ENCODE data around the gene TBXAS1. TPM values are rescaled to one million over a fixed set of nuclear protein-coding genes. Genes with fewer than 3 reads are reported as not detected.

TBXAS1 gene
- polyA plus RNA-seq, 1 experiment = 53.2 TPM

GRCh38 chr7:139887992-139888481 lies 59.0 kb downstream of the TBXAS1 start:
- DNase-seq (ENCODE audit: low read depth, low spot score) = no peak
- TF ChIP-seq CTCF (IDR thresholded peaks at IDR 0.05; ENCODE audit: low read depth, low read length) = no peak
- POLR2A ChIA-PET = no interaction called here
- Histone ChIP-seq H3K9me3 (ENCODE audit: control insufficient read depth, insufficient read depth, low read length) (no peaks in the 10 kb centered on the region; the same call in 1 of the 2 replicates), H3K27ac (ENCODE audit: low read depth, low read length) (no peak overlapping the region), H3K4me3 (ENCODE audit: low read depth, low read length) (no peak overlapping the region), H3K27me3 (ENCODE audit: control insufficient read depth, insufficient read depth, low read length) (no peaks in the 10 kb centered on the region)
- CTCF ChIA-PET = no interaction called here

- ChIA-PET CTCF (interaction anchor here (0.6 kb wide), 1 partner anchor 41 kb away, joined by 4 read pairs; no protein-coding TSS in a partner anchor), POLR2A (interaction anchor here (0.7 kb wide), 1 partner anchor 11 kb away, joined by 3 read pairs; no protein-coding TSS in a partner anchor)
- H3K9me3 ChIP-seq (ENCODE audit: control insufficient read depth, insufficient read depth, low read length) = no peaks in the 10 kb centered on the region; the same call in 1 of the 2 replicates
- DNase-seq (ENCODE audit: low read depth, low spot score) = no peak
- no peaks in the 10 kb centered on the region for H3K27me3 ChIP-seq (ENCODE audit: control insufficient read depth, insufficient read depth, low read length)
- no peak overlapping the region for H3K4me3 ChIP-seq (ENCODE audit: low read depth, low read length)
- TF ChIP-seq CTCF (IDR thresholded peaks at IDR 0.05; ENCODE audit: low read depth, low read length) = no peak
- no peak overlapping the region for H3K27ac ChIP-seq (ENCODE audit: low read depth, low read length)
Observed at GRCh38 chr7:139889186-139889871, 60.3 kb downstream of the TBXAS1 start.

GRCh38 chr7:139893461-139893860 lies 64.4 kb downstream of the TBXAS1 start:
- no peak for TF ChIP-seq CTCF (IDR thresholded peaks at IDR 0.05; ENCODE audit: low read depth, low read length)
- POLR2A ChIA-PET = no interaction called here
- Histone ChIP-seq H3K27me3 (ENCODE audit: control insufficient read depth, insufficient read depth, low read length) (no peaks in the 10 kb centered on the region), H3K9me3 (ENCODE audit: control insufficient read depth, insufficient read depth, low read length) (no peaks in the 10 kb centered on the region; the same call in none of the 2 replicates), H3K4me3 (ENCODE audit: low read depth, low read length) (no peak overlapping the region), H3K27ac (ENCODE audit: low read depth, low read length) (no peak overlapping the region)
- CTCF ChIA-PET = no interaction called here
- DNase-seq (ENCODE audit: low read depth, low spot score) = no peak

GRCh38 chr7:139893999-139894398 lies 64.9 kb downstream of the TBXAS1 start:
- no peaks in the 10 kb centered on the region for H3K27me3 ChIP-seq (ENCODE audit: control insufficient read depth, insufficient read depth, low read length)
- no peak for TF ChIP-seq CTCF (IDR thresholded peaks at IDR 0.05; ENCODE audit: low read depth, low read length)
- no peak overlapping the region for H3K4me3 ChIP-seq (ENCODE audit: low read depth, low read length)
- DNase-seq (ENCODE audit: low read depth, low spot score) = no peak
- ChIA-PET POLR2A (no interaction called here), CTCF (no interaction called here)
- H3K27ac ChIP-seq (ENCODE audit: low read depth, low read length) = no peak overlapping the region
- no peaks in the 10 kb centered on the region; the same call in none of the 2 replicates for H3K9me3 ChIP-seq (ENCODE audit: control insufficient read depth, insufficient read depth, low read length)

GRCh38 chr7:139895141-139895829 lies 66.2 kb downstream of the TBXAS1 start:
- H3K27me3 ChIP-seq (ENCODE audit: control insufficient read depth, insufficient read depth, low read length) = no peaks in the 10 kb centered on the region
- DNase-seq (ENCODE audit: low read depth, low spot score) = no peak
- CTCF ChIA-PET = interaction anchor here (1.1 kb wide), 1 partner anchor 63 kb away, joined by 3 read pairs; no protein-coding TSS in a partner anchor
- H3K4me3 ChIP-seq (ENCODE audit: low read depth, low read length) = no peak overlapping the region
- POLR2A ChIA-PET = no interaction called here
- no peak overlapping the region for H3K27ac ChIP-seq (ENCODE audit: low read depth, low read length)
- no peak for TF ChIP-seq CTCF (IDR thresholded peaks at IDR 0.05; ENCODE audit: low read depth, low read length)
- no peaks in the 10 kb centered on the region; the same call in 1 of the 2 replicates for H3K9me3 ChIP-seq (ENCODE audit: control insufficient read depth, insufficient read depth, low read length)
